ENCODE results near the gene RIF1.
"Not testable (repeated sequence)": the region's sequence is repeated elsewhere in the genome, so short reads cannot be mapped to it uniquely, and the experiment has no call there.

RIF1 gene

GRCh38 chr2:151421681-151422080, 12.0 kb downstream of the RIF1 start:
- peaks cover 57% of the 10 kb centered on the region for H3K79me2 ChIP-seq (ENCODE audit: control insufficient read depth, insufficient read depth, low read length, unreplicated experiment)

GRCh38 chr2:151422917-151423439, 13.3 kb downstream of the RIF1 start:
- no peak overlapping the region for H3K27ac ChIP-seq (ENCODE audit: low read depth, low read length)

More at GRCh38 chr2:151421681-151422080, 12.0 kb downstream of the RIF1 start:
- H3K36me3 ChIP-seq (ENCODE audit: insufficient read depth, low read length), result peaks cover 34% of the 10 kb centered on the region
- not testable (repeated sequence) for H3K27ac ChIP-seq (ENCODE audit: low read depth, low read length); H2AFZ ChIP-seq (ENCODE audit: low read length, unreplicated experiment); H3K4me3 ChIP-seq (ENCODE audit: low read depth, low read length); H3K27me3 ChIP-seq (ENCODE audit: insufficient read depth, low read length); H3K4me1 ChIP-seq (ENCODE audit: control insufficient read depth, insufficient read depth, low read length, unreplicated experiment)

GRCh38 chr2:151423760-151424159, 14.1 kb downstream of the RIF1 start:
- no peak overlapping the region for H2AFZ ChIP-seq (ENCODE audit: low read length, unreplicated experiment)
- H3K27ac ChIP-seq (ENCODE audit: low read depth, low read length), result no peak overlapping the region
- no peak overlapping the region for H3K4me3 ChIP-seq (ENCODE audit: low read depth, low read length)
- peaks cover 39% of the 10 kb centered on the region for H3K79me2 ChIP-seq (ENCODE audit: control insufficient read depth, insufficient read depth, low read length, unreplicated experiment)
- no peaks in the 10 kb centered on the region for H3K27me3 ChIP-seq (ENCODE audit: insufficient read depth, low read length)
- H3K36me3 ChIP-seq (ENCODE audit: insufficient read depth, low read length), result peaks cover 33% of the 10 kb centered on the region
- peaks cover 6% of the 10 kb centered on the region for H3K4me1 ChIP-seq (ENCODE audit: control insufficient read depth, insufficient read depth, low read length, unreplicated experiment)

More at GRCh38 chr2:151422917-151423439, 13.3 kb downstream of the RIF1 start:
- H3K27me3 ChIP-seq (ENCODE audit: insufficient read depth, low read length), result no peaks in the 10 kb centered on the region
- H3K36me3 ChIP-seq (ENCODE audit: insufficient read depth, low read length), result peaks cover 30% of the 10 kb centered on the region
- no peak overlapping the region for H3K4me3 ChIP-seq (ENCODE audit: low read depth, low read length)
- H3K79me2 ChIP-seq (ENCODE audit: control insufficient read depth, insufficient read depth, low read length, unreplicated experiment), result peaks cover 44% of the 10 kb centered on the region
- H2AFZ ChIP-seq (ENCODE audit: low read length, unreplicated experiment), result no peak overlapping the region
- H3K4me1 ChIP-seq (ENCODE audit: control insufficient read depth, insufficient read depth, low read length, unreplicated experiment), result peaks cover 5% of the 10 kb centered on the region

GRCh38 chr2:151437630-151438029, 27.9 kb downstream of the RIF1 start:
- H3K27me3 ChIP-seq (ENCODE audit: insufficient read depth, low read length), result no peaks in the 10 kb centered on the region
- H3K4me1 ChIP-seq (ENCODE audit: control insufficient read depth, insufficient read depth, low read length, unreplicated experiment), result no peaks in the 10 kb centered on the region
- H2AFZ ChIP-seq (ENCODE audit: low read length, unreplicated experiment), result no peak overlapping the region
- H3K36me3 ChIP-seq (ENCODE audit: insufficient read depth, low read length), result peaks cover 43% of the 10 kb centered on the region
- no peak overlapping the region for H3K27ac ChIP-seq (ENCODE audit: low read depth, low read length)
- no peak overlapping the region for H3K4me3 ChIP-seq (ENCODE audit: low read depth, low read length)
- H3K79me2 ChIP-seq (ENCODE audit: control insufficient read depth, insufficient read depth, low read length, unreplicated experiment), result no peaks in the 10 kb centered on the region

- H3K79me2 ChIP-seq (ENCODE audit: control insufficient read depth, insufficient read depth, low read length, unreplicated experiment), result no peaks in the 10 kb centered on the region
- H3K27me3 ChIP-seq (ENCODE audit: insufficient read depth, low read length), result no peaks in the 10 kb centered on the region
- H2AFZ ChIP-seq (ENCODE audit: low read length, unreplicated experiment), result no peak overlapping the region
- H3K4me3 ChIP-seq (ENCODE audit: low read depth, low read length), result no peak overlapping the region
- H3K27ac ChIP-seq (ENCODE audit: low read depth, low read length), result no peak overlapping the region
- no peaks in the 10 kb centered on the region for H3K4me1 ChIP-seq (ENCODE audit: control insufficient read depth, insufficient read depth, low read length, unreplicated experiment)
- H3K36me3 ChIP-seq (ENCODE audit: insufficient read depth, low read length), result peaks cover 42% of the 10 kb centered on the region
These were observed 28.8 kb downstream of the RIF1 start for GRCh38 chr2:151438506-151438905.

GRCh38 chr2:151439127-151439526, 29.4 kb downstream of the RIF1 start:
- no peak overlapping the region for H2AFZ ChIP-seq (ENCODE audit: low read length, unreplicated experiment)
- no peak overlapping the region for H3K27ac ChIP-seq (ENCODE audit: low read depth, low read length)
- no peaks in the 10 kb centered on the region for H3K27me3 ChIP-seq (ENCODE audit: insufficient read depth, low read length)
- H3K4me1 ChIP-seq (ENCODE audit: control insufficient read depth, insufficient read depth, low read length, unreplicated experiment), result no peaks in the 10 kb centered on the region
- no peaks in the 10 kb centered on the region for H3K79me2 ChIP-seq (ENCODE audit: control insufficient read depth, insufficient read depth, low read length, unreplicated experiment)
- H3K4me3 ChIP-seq (ENCODE audit: low read depth, low read length), result no peak overlapping the region
- peaks cover 48% of the 10 kb centered on the region for H3K36me3 ChIP-seq (ENCODE audit: insufficient read depth, low read length)

GRCh38 chr2:151459358-151459757, 49.7 kb downstream of the RIF1 start:
- no peaks in the 10 kb centered on the region for H3K4me1 ChIP-seq (ENCODE audit: control insufficient read depth, insufficient read depth, low read length, unreplicated experiment)
- H3K27me3 ChIP-seq (ENCODE audit: insufficient read depth, low read length), result no peaks in the 10 kb centered on the region
- no peak overlapping the region for H2AFZ ChIP-seq (ENCODE audit: low read length, unreplicated experiment)
- H3K36me3 ChIP-seq (ENCODE audit: insufficient read depth, low read length), result peaks cover 45% of the 10 kb centered on the region
- no peaks in the 10 kb centered on the region for H3K79me2 ChIP-seq (ENCODE audit: control insufficient read depth, insufficient read depth, low read length, unreplicated experiment)
- no peak overlapping the region for H3K4me3 ChIP-seq (ENCODE audit: low read depth, low read length)
- no peak overlapping the region for H3K27ac ChIP-seq (ENCODE audit: low read depth, low read length)

- peaks cover 3% of the 10 kb centered on the region for H3K79me2 ChIP-seq (ENCODE audit: control insufficient read depth, insufficient read depth, low read length, unreplicated experiment)
- no peak overlapping the region for H3K4me3 ChIP-seq (ENCODE audit: low read depth, low read length)
- H2AFZ ChIP-seq (ENCODE audit: low read length, unreplicated experiment), result no peak overlapping the region
- peaks cover 79% of the 10 kb centered on the region for H3K36me3 ChIP-seq (ENCODE audit: insufficient read depth, low read length)
- no peaks in the 10 kb centered on the region for H3K4me1 ChIP-seq (ENCODE audit: control insufficient read depth, insufficient read depth, low read length, unreplicated experiment)
- H3K27ac ChIP-seq (ENCODE audit: low read depth, low read length), result no peak overlapping the region
- H3K27me3 ChIP-seq (ENCODE audit: insufficient read depth, low read length), result no peaks in the 10 kb centered on the region
These were observed 56.1 kb downstream of the RIF1 start for GRCh38 chr2:151465771-151466170.

- Histone ChIP-seq H3K4me3 (ENCODE audit: low read depth, low read length) (no peak overlapping the region), H3K36me3 (ENCODE audit: insufficient read depth, low read length) (peaks cover 67% of the 10 kb centered on the region)
These were observed 60.9 kb downstream of the RIF1 start for GRCh38 chr2:151470556-151470955.

GRCh38 chr2:151472966-151473365, 63.3 kb downstream of the RIF1 start:
- no peak overlapping the region for H2AFZ ChIP-seq (ENCODE audit: low read length, unreplicated experiment)
- no peaks in the 10 kb centered on the region for H3K27me3 ChIP-seq (ENCODE audit: insufficient read depth, low read length)
- H3K4me3 ChIP-seq (ENCODE audit: low read depth, low read length), result no peak overlapping the region
- H3K79me2 ChIP-seq (ENCODE audit: control insufficient read depth, insufficient read depth, low read length, unreplicated experiment), result peaks cover 3% of the 10 kb centered on the region
- no peaks in the 10 kb centered on the region for H3K4me1 ChIP-seq (ENCODE audit: control insufficient read depth, insufficient read depth, low read length, unreplicated experiment)
- peaks cover 56% of the 10 kb centered on the region for H3K36me3 ChIP-seq (ENCODE audit: insufficient read depth, low read length)
- no peak overlapping the region for H3K27ac ChIP-seq (ENCODE audit: low read depth, low read length)

More at GRCh38 chr2:151470556-151470955, 60.9 kb downstream of the RIF1 start:
- H3K27me3 ChIP-seq (ENCODE audit: insufficient read depth, low read length), result no peaks in the 10 kb centered on the region
- peaks cover 3% of the 10 kb centered on the region for H3K79me2 ChIP-seq (ENCODE audit: control insufficient read depth, insufficient read depth, low read length, unreplicated experiment)
- no peak overlapping the region for H3K27ac ChIP-seq (ENCODE audit: low read depth, low read length)
- H2AFZ ChIP-seq (ENCODE audit: low read length, unreplicated experiment), result no peak overlapping the region
- no peaks in the 10 kb centered on the region for H3K4me1 ChIP-seq (ENCODE audit: control insufficient read depth, insufficient read depth, low read length, unreplicated experiment)

- Histone ChIP-seq H2AFZ (ENCODE audit: low read length, unreplicated experiment) (no peak overlapping the region), H3K79me2 (ENCODE audit: control insufficient read depth, insufficient read depth, low read length, unreplicated experiment) (peaks cover 3% of the 10 kb centered on the region), H3K27me3 (ENCODE audit: insufficient read depth, low read length) (no peaks in the 10 kb centered on the region), H3K36me3 (ENCODE audit: insufficient read depth, low read length) (peaks cover 38% of the 10 kb centered on the region), H3K27ac (ENCODE audit: low read depth, low read length) (no peak overlapping the region), H3K4me1 (ENCODE audit: control insufficient read depth, insufficient read depth, low read length, unreplicated experiment) (no peaks in the 10 kb centered on the region), H3K4me3 (ENCODE audit: low read depth, low read length) (no peak overlapping the region)
These were observed 65.4 kb downstream of the RIF1 start for GRCh38 chr2:151475071-151475470.

Measured in ACC112 (cell line).